KMS-11 (cell line): Measurements from ENCODE around the gene CAMK2D.

Experiments used
- H2AFZ ChIP-seq: fragments of 200-600 bp; sonication (generic); 2 replicates; pipeline ENCODE4 v1.6.1; 2016; ENCODE audit warnings: antibody characterized with exemption, mixed run types, low read depth
- H3K27ac ChIP-seq: fragments of 200-600 bp; sonication (generic); 2 replicates; pipeline ENCODE4 v1.6.1; 2016; ENCODE audit warnings: mild to moderate bottlenecking, mixed run types
- H3K27me3 ChIP-seq: fragments of 200-600 bp; sonication (generic); 2 replicates; pipeline ENCODE4 v1.6.1; 2017; ENCODE audit warnings: mild to moderate bottlenecking, low read depth, mixed run types, moderate library complexity; ENCODE audit not compliant: insufficient read depth
- H3K36me3 ChIP-seq: fragments of 200-600 bp; sonication (generic); 2 replicates; pipeline ENCODE4 v1.6.1; 2017; ENCODE audit warnings: mild to moderate bottlenecking, mixed run types; ENCODE audit not compliant: insufficient read depth
- H3K4me1 ChIP-seq: fragments of 200-600 bp; sonication (generic); 2 replicates; pipeline ENCODE4 v1.6.1; 2016; ENCODE audit warnings: mild to moderate bottlenecking, low read depth, mixed run types; ENCODE audit not compliant: poor library complexity, severe bottlenecking
- H3K4me2 ChIP-seq: fragments of 200-600 bp; sonication (generic); 2 replicates; pipeline ENCODE4 v1.7.0; 2016; ENCODE audit warnings: mild to moderate bottlenecking, mixed run types
- H3K4me3 ChIP-seq: fragments of 200-600 bp; sonication (generic); IDR thresholded peaks from 2 replicates; pipeline ENCODE4 v1.6.1; 2017; ENCODE audit warnings: low read depth, low read length, mixed read lengths; ENCODE audit not compliant: insufficient read depth
- H3K79me2 ChIP-seq: fragments of 200-600 bp; sonication (generic); 2 replicates; pipeline ENCODE4 v1.6.1; 2016; ENCODE audit warnings: low read depth, mixed run types; ENCODE audit not compliant: insufficient read depth
- H3K9ac ChIP-seq: fragments of 200-600 bp; sonication (generic); 2 replicates; pipeline ENCODE4 v1.6.1; 2016; ENCODE audit warnings: mild to moderate bottlenecking, mixed run types
- H4K20me1 ChIP-seq: fragments of 200-600 bp; sonication (generic); 2 replicates; pipeline ENCODE4 v1.6.1; 2016; ENCODE audit warnings: mild to moderate bottlenecking, mixed run types; ENCODE audit not compliant: insufficient read depth
- TF ChIP-seq, protein P1 (sequence below): fragments of 200-600 bp; sonication (generic); conservative IDR thresholded peaks from 2 replicates; pipeline ENCODE4 v1.6.1; 2017; ENCODE audit warnings: low read depth, mild to moderate bottlenecking, antibody characterized with exemption, low read length, moderate library complexity, mixed read lengths

Gene CAMK2D

GRCh38 chr4:113411496-113411938, 350.0 kb downstream of the CAMK2D start:
- Histone ChIP-seq H3K4me1 (no peaks in the 10 kb centered on the region), H3K79me2 (no peaks in the 10 kb centered on the region), H3K4me2 (no peak overlapping the region), H3K4me3 (no peak overlapping the region), H3K27me3 (no peaks in the 10 kb centered on the region), H3K36me3 (no peaks in the 10 kb centered on the region), H2AFZ (no peak overlapping the region), H4K20me1 (no peaks in the 10 kb centered on the region), H3K9ac (no peak overlapping the region), H3K27ac (no peak overlapping the region)
- TF ChIP-seq, protein P1, sequence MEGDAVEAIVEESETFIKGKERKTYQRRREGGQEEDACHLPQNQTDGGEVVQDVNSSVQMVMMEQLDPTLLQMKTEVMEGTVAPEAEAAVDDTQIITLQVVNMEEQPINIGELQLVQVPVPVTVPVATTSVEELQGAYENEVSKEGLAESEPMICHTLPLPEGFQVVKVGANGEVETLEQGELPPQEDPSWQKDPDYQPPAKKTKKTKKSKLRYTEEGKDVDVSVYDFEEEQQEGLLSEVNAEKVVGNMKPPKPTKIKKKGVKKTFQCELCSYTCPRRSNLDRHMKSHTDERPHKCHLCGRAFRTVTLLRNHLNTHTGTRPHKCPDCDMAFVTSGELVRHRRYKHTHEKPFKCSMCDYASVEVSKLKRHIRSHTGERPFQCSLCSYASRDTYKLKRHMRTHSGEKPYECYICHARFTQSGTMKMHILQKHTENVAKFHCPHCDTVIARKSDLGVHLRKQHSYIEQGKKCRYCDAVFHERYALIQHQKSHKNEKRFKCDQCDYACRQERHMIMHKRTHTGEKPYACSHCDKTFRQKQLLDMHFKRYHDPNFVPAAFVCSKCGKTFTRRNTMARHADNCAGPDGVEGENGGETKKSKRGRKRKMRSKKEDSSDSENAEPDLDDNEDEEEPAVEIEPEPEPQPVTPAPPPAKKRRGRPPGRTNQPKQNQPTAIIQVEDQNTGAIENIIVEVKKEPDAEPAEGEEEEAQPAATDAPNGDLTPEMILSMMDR, result no peak

GRCh38 chr4:113410686-113411085, 350.9 kb downstream of the CAMK2D start:
- no peaks in the 10 kb centered on the region for H3K79me2 ChIP-seq
- H4K20me1 ChIP-seq, result no peaks in the 10 kb centered on the region
- no peak overlapping the region for H2AFZ ChIP-seq
- H3K36me3 ChIP-seq, result no peaks in the 10 kb centered on the region
- H3K27me3 ChIP-seq, result no peaks in the 10 kb centered on the region
- no peak overlapping the region for H3K4me2 ChIP-seq
- H3K4me1 ChIP-seq, result no peaks in the 10 kb centered on the region
- no peak overlapping the region for H3K9ac ChIP-seq
- TF ChIP-seq, protein P1, result no peak
- H3K27ac ChIP-seq, result no peak overlapping the region
- H3K4me3 ChIP-seq, result no peak overlapping the region

DNA sequence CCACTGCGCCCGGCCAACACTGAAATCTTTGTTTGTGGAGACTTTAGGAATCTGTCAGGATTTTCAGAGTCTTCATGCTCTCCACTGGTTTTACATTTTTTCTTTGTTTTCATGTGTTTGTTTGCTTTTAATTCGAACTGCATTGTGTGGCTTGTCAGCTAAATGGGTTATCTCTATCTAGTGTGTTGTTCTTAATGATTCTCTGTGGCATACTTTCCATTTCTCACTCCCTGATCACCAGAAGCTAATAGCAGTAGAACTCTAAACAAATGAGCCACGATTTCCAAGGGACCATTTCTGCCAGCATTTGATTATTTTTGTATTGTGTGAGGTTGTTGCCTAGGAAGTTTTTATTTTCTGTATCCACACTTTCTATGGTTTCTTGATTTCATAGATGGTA, 352.4 kb downstream of the CAMK2D start:
- Histone ChIP-seq H3K27ac (no peak overlapping the region), H3K4me2 (no peak overlapping the region), H3K27me3 (no peaks in the 10 kb centered on the region), H3K4me1 (no peaks in the 10 kb centered on the region), H2AFZ (no peak overlapping the region), H3K4me3 (no peak overlapping the region), H3K9ac (no peak overlapping the region), H3K79me2 (no peaks in the 10 kb centered on the region), H4K20me1 (no peaks in the 10 kb centered on the region), H3K36me3 (no peaks in the 10 kb centered on the region)
- TF ChIP-seq, protein P1, result no peak

GRCh38 chr4:113407409-113407808, 354.1 kb downstream of the CAMK2D start:
- TF ChIP-seq, protein P1, result no peak
- H3K27me3 ChIP-seq, result no peaks in the 10 kb centered on the region
- no peaks in the 10 kb centered on the region for H3K4me1 ChIP-seq
- no peaks in the 10 kb centered on the region for H4K20me1 ChIP-seq
- no peak overlapping the region for H3K27ac ChIP-seq
- no peak overlapping the region for H3K9ac ChIP-seq
- H3K4me3 ChIP-seq, result no peak overlapping the region
- no peak overlapping the region for H2AFZ ChIP-seq
- H3K79me2 ChIP-seq, result no peaks in the 10 kb centered on the region
- H3K4me2 ChIP-seq, result no peak overlapping the region
- H3K36me3 ChIP-seq, result no peaks in the 10 kb centered on the region

GRCh38 chr4:113406723-113407016, 354.9 kb downstream of the CAMK2D start:
- H3K27ac ChIP-seq, result no peak overlapping the region
- no peak overlapping the region for H3K4me2 ChIP-seq
- no peaks in the 10 kb centered on the region for H3K4me1 ChIP-seq
- no peak overlapping the region for H3K9ac ChIP-seq
- no peaks in the 10 kb centered on the region for H3K79me2 ChIP-seq
- H4K20me1 ChIP-seq, result no peaks in the 10 kb centered on the region
- no peak overlapping the region for H3K4me3 ChIP-seq
- H3K27me3 ChIP-seq, result no peaks in the 10 kb centered on the region
- no peaks in the 10 kb centered on the region for H3K36me3 ChIP-seq
- H2AFZ ChIP-seq, result no peak overlapping the region
- TF ChIP-seq, protein P1, result no peak
